Activated CD8-positive, alpha-beta T cell treated with anti-CD3 and anti-CD28 coated beads, Interleukin-2, amount 10 ng/mL, durations not matched to agents 7 days and 5 days (primary cell): Measurements from ENCODE around the gene UCHL3. TPM values are rescaled to one million over a fixed set of nuclear protein-coding genes. Genes with fewer than 3 reads are reported as not detected.

Experiments
- ATAC-seq: fragments of 150-1000 bp; cut with Tn5 transposase; one replicate; pipeline ENCODE4 v1.10.0; 2021; ENCODE audit warnings: moderate library complexity
- CTCF ChIA-PET: fragments of 350-600 bp; sonication (Branson Sonifier 250); formaldehyde crosslinking; loops from one replicate; lab custom pipeline; 2021; ENCODE audit warnings: antibody characterized with exemption; lab: Charles Lee
- POLR2A ChIA-PET: fragments of 350-600 bp; sonication (Branson Sonifier 250); formaldehyde crosslinking; loops from one replicate; lab custom pipeline; 2021; ENCODE audit warnings: antibody characterized with exemption; lab: Charles Lee
- DNase-seq: peaks from one replicate; pipeline ENCODE4 v3.0.0-alpha.2; 2020
- H3K27ac Mint-ChIP-seq: one replicate; pipeline ENCODE4 v1.8.0; 2021; ENCODE audit warnings: mild to moderate bottlenecking, mixed read lengths
- H3K27me3 Mint-ChIP-seq: one replicate; pipeline ENCODE4 v1.8.0; 2021; ENCODE audit warnings: low read depth, mixed read lengths
- H3K36me3 Mint-ChIP-seq: one replicate; pipeline ENCODE4 v1.8.0; 2021; ENCODE audit warnings: low read depth, mixed read lengths
- H3K4me1 Mint-ChIP-seq: one replicate; pipeline ENCODE4 v1.8.0; 2021; ENCODE audit warnings: low read depth, mixed read lengths
- H3K4me3 Mint-ChIP-seq: one replicate; pipeline ENCODE4 v1.8.0; 2021; ENCODE audit warnings: mild to moderate bottlenecking, mixed read lengths
- H3K9me3 Mint-ChIP-seq: one replicate; pipeline ENCODE4 v1.8.0; 2022; ENCODE audit warnings: mixed read lengths; ENCODE audit not compliant: insufficient read depth
- total RNA-seq, 2 experiments: library from RNA; stranded (reverse); gene quantifications; one replicate each; pipeline ENCODE4 v1.2.3, GENCODE V29; 2021

Gene UCHL3
- total RNA-seq, 2 experiments from 2014 or later: 36.4 to 38.1 TPM

DNA sequence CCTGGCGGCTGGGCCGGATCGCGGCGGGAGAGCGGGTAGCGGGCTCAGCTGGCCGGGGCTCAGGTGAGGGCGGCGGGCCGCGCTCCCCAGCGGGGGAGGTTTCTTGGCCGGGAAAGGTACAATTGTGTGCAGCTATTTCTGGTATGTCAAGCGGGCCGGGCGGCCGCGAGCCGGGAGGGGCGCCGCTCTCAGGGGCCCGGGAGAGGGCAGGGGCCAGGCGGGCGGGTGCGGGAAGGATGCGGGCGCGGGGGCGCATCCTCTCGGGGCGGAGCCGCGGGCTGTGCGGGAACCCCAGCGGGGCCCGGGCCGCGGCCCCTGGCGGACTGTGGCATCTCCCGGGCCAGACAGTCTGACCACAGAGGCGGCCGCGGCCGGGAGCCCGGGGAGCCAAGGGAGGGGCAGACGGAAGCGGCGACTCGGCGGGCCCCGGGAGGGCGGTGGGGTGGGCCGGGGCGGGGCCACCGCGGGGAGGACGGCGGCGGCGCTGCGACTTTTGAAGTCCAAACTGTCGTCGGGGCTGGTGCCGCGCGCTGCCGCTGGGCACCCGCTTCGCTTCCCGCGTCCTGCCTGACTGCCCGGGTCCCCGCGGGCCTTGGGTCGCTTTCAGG, 86.3 kb downstream of the UCHL3 start, which contains the start of gene LMO7:
LMO7 (plus strand) TSS at position 503 of the 608 bp plus-strand sequence. CDS start 328 bp downstream, outside the sequence.
- ChIA-PET CTCF (interaction anchor here (1.2 kb wide), 1 partner anchor 154 kb away, joined by 4 read pairs; the partner anchor contains the start of gene TBC1D4), POLR2A (no interaction called here)
- Mint-ChIP-seq H3K4me3 (peak within 1 kb of the TSS; percentile 74), H3K36me3 (no peaks in the 10 kb centered on the region), H3K4me1 (peaks cover 12% of the 10 kb centered on the region), H3K9me3 (no peaks in the 10 kb centered on the region), H3K27ac (peak within 1 kb of the TSS; percentile 63), H3K27me3 (peaks cover 16% of the 10 kb centered on the region)
- peak; percentile 61 for DNase-seq
- ATAC-seq: peak; percentile 77

GRCh38 chr13:75636436-75637180, 87.0 kb downstream of the UCHL3 start:
- DNase-seq (peak; percentile 57), ATAC-seq (peak; percentile 68)
- peaks cover 15% of the 10 kb centered on the region for H3K4me1 Mint-ChIP-seq
- peak overlapping the region; percentile 74 for H3K4me3 Mint-ChIP-seq
- ChIA-PET CTCF (no interaction called here), POLR2A (no interaction called here)
- no peaks in the 10 kb centered on the region for H3K36me3 Mint-ChIP-seq
- no peaks in the 10 kb centered on the region for H3K9me3 Mint-ChIP-seq
- H3K27ac Mint-ChIP-seq: peak overlapping the region; percentile 63
- peaks cover 16% of the 10 kb centered on the region for H3K27me3 Mint-ChIP-seq

DNA sequence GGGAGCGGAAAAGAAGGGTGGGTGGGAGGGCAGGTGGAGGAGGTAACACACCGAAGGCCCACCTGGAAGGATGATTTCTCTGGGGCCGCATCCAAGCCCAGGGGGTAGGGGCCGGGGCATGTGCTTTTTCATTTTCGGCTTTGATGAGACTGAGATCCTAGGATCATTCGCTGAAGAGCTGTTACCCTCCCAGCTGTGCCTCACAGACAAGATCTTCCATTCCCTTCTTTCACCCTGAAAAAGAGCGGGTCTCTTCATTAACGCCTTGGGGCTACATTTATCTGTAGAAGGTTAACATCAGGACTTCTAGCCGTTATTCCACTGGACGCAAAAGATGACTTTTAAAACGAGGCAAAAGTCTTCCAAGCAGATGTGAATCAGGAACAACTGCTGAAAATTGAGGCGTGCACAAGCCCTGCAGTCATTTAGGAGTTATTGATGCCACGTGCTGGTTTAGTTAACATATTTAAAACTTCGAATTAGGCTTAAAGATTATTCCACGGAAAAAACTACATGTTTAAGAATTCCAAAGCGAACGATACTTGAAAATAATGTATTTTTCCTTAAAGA, 87.7 kb downstream of the UCHL3 start:
- peaks cover 16% of the 10 kb centered on the region for H3K27me3 Mint-ChIP-seq
- ATAC-seq (no peak), DNase-seq (no peak)
- H3K9me3 Mint-ChIP-seq: no peaks in the 10 kb centered on the region
- no peaks in the 10 kb centered on the region for H3K36me3 Mint-ChIP-seq
- ChIA-PET POLR2A (no interaction called here), CTCF (no interaction called here)
- H3K4me3 Mint-ChIP-seq: peak overlapping the region; percentile 74
- H3K4me1 Mint-ChIP-seq: peaks cover 15% of the 10 kb centered on the region
- no peak overlapping the region for H3K27ac Mint-ChIP-seq

DNA sequence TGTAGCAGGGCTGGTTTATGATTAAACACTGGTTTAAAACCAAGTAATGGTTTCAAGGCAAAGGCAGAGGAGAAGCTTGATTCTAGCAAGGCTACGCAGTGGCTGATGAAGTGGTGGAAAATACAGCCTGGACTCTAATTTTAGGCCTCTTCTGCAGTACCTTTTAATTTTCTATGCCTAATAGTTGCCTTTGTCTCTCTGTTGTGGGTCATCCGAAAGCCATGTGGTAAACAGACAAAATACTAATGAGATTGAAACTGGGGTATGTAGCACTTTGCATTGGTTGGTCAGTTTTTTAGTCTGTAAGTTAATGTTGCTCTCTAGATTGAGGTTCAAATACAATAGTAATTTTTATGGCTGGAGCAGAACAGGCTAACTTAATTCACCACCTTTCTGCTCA, 89.9 kb downstream of the UCHL3 start:
- Mint-ChIP-seq H3K36me3 (no peaks in the 10 kb centered on the region), H3K4me1 (peaks cover 15% of the 10 kb centered on the region), H3K27me3 (peaks cover 16% of the 10 kb centered on the region), H3K9me3 (no peaks in the 10 kb centered on the region), H3K4me3 (no peak overlapping the region), H3K27ac (no peak overlapping the region)
- ATAC-seq (no peak), DNase-seq (no peak)
- POLR2A ChIA-PET: no interaction called here
- CTCF ChIA-PET: interaction anchor here (0.6 to 1.5 kb wide), 2 partner anchors 35 to 56 kb away, joined by 3 read pairs; no protein-coding TSS in a partner anchor

DNA sequence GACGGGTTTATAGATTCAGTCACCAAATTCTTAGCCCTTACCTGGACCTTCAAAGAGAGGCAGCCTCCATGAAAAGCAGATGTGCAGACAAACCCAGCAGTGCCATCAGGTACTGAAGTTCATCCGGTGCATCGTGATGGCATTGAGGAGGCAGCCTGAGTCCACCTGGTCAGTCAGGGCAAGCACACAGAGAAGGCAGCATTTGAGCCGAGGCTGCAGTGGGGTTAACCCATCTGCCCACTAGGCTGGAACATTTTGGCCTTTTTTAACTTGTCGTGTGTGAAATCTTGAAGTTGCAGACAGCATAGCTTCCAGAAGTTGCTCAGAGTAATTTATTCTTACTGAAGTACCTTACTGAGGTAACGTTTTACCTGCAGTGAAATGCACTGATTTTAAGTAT, 91.4 kb downstream of the UCHL3 start:
- Mint-ChIP-seq H3K9me3 (no peaks in the 10 kb centered on the region), H3K27ac (no peak overlapping the region), H3K4me1 (peaks cover 15% of the 10 kb centered on the region), H3K36me3 (no peaks in the 10 kb centered on the region), H3K4me3 (no peak overlapping the region), H3K27me3 (peaks cover 16% of the 10 kb centered on the region)
- POLR2A ChIA-PET: no interaction called here
- DNase-seq: no peak
- ATAC-seq: no peak
- CTCF ChIA-PET: no interaction called here

GRCh38 chr13:75643182-75643581, 93.6 kb downstream of the UCHL3 start:
- no peak for DNase-seq
- CTCF ChIA-PET: interaction anchor here (1.5 kb wide), 1 partner anchor 53 kb away, joined by 4 read pairs; no protein-coding TSS in a partner anchor
- H3K9me3 Mint-ChIP-seq: no peaks in the 10 kb centered on the region
- no peak for ATAC-seq
- no peak overlapping the region for H3K27ac Mint-ChIP-seq
- peaks cover 5% of the 10 kb centered on the region for H3K27me3 Mint-ChIP-seq
- H3K4me1 Mint-ChIP-seq: peaks cover 4% of the 10 kb centered on the region
- no peaks in the 10 kb centered on the region for H3K36me3 Mint-ChIP-seq
- no peak overlapping the region for H3K4me3 Mint-ChIP-seq
- POLR2A ChIA-PET: no interaction called here

- Mint-ChIP-seq H3K4me3 (no peak overlapping the region), H3K4me1 (peaks cover 3% of the 10 kb centered on the region), H3K9me3 (no peaks in the 10 kb centered on the region), H3K36me3 (no peaks in the 10 kb centered on the region), H3K27ac (no peak overlapping the region), H3K27me3 (peaks cover 2% of the 10 kb centered on the region)
- ChIA-PET CTCF (interaction anchor here (1.5 kb wide), 1 partner anchor 52 kb away, joined by 4 read pairs; no protein-coding TSS in a partner anchor), POLR2A (no interaction called here)
- DNase-seq: no peak
- no peak for ATAC-seq
These were observed 94.1 kb downstream of the UCHL3 start for GRCh38 chr13:75643693-75644092.

DNA sequence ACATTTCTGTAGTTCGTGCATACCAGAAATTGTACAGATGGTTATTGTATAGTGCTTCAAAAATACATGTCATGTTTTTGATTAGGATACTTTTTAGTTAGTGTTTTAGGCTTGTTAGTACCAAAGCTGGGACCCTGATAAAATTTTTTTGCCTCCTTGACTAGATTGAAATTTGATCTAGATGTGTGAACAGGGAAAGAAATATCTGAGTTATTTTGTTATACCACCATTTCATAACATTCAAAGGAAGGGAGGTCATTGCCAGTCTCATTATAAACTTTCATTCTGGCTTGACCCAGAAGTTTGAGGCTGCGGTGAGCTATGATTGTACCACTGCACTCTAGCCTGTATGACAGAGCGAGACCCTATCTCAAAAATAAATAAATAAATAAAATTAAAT, 95.5 kb downstream of the UCHL3 start:
- no peaks in the 10 kb centered on the region for H3K36me3 Mint-ChIP-seq
- H3K9me3 Mint-ChIP-seq: no peaks in the 10 kb centered on the region
- H3K4me3 Mint-ChIP-seq: no peak overlapping the region
- H3K4me1 Mint-ChIP-seq: peaks cover 3% of the 10 kb centered on the region
- CTCF ChIA-PET: no interaction called here
- POLR2A ChIA-PET: no interaction called here
- H3K27me3 Mint-ChIP-seq: no peaks in the 10 kb centered on the region
- H3K27ac Mint-ChIP-seq: no peak overlapping the region
- ATAC-seq (no peak), DNase-seq (no peak)

GRCh38 chr13:75647126-75647784, 97.7 kb downstream of the UCHL3 start:
- CTCF ChIA-PET: no interaction called here
- DNase-seq: no peak

DNA sequence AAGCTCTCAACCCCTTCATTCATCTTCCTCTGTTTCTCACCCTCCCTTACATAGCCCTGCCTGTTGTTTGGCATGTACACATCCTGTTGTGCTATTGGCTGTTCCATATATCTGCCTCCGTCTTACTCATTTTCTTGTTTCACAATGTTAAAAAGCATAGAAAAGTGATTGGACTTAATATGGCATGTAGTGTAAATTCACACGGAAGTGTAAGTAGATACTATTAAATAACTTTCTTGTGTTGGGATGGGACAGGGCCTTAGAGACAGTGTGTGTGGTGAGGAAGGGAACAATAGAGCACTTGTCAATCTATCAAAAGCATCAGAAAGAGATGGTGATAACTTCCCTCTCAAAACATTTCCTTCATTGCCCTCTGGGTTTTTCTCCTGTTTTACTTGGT, 98.9 kb downstream of the UCHL3 start:
- no peak overlapping the region for H3K4me3 Mint-ChIP-seq
- DNase-seq (no peak), ATAC-seq (no peak)
- no peaks in the 10 kb centered on the region for H3K27me3 Mint-ChIP-seq
- POLR2A ChIA-PET: no interaction called here
- no peaks in the 10 kb centered on the region for H3K36me3 Mint-ChIP-seq
- no peak overlapping the region for H3K27ac Mint-ChIP-seq
- CTCF ChIA-PET: interaction anchor here (1.0 kb wide), 1 partner anchor 47 kb away, joined by 4 read pairs; no protein-coding TSS in a partner anchor
- no peaks in the 10 kb centered on the region for H3K4me1 Mint-ChIP-seq
- no peaks in the 10 kb centered on the region for H3K9me3 Mint-ChIP-seq

More at GRCh38 chr13:75647126-75647784, 97.7 kb downstream of the UCHL3 start:
- no peak overlapping the region for H3K4me3 Mint-ChIP-seq
- no peaks in the 10 kb centered on the region for H3K36me3 Mint-ChIP-seq
- no peaks in the 10 kb centered on the region for H3K4me1 Mint-ChIP-seq
- no peak overlapping the region for H3K27ac Mint-ChIP-seq
- H3K27me3 Mint-ChIP-seq: no peaks in the 10 kb centered on the region
- ATAC-seq: no peak
- POLR2A ChIA-PET: no interaction called here
- no peaks in the 10 kb centered on the region for H3K9me3 Mint-ChIP-seq

DNA sequence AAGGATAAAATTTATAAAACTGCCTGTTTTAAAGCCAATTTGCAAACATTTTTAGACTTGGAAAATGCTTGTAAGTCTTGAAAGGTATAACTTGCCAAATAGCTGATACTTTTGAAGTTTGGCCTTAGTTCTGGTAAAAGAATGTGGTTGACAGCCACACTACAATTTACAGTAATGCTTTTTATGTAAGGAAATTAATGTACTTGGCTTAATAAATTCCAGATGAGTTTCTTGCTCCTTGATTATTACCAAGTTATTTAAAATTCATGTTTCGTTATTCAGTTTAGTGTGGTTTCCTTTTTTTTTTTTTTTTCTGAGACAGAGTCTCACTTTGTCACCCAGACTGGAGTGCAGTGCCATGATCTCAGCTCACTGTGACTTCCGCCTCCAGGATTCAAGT, 101.4 kb downstream of the UCHL3 start:
- Mint-ChIP-seq H3K27ac (no peak overlapping the region), H3K4me3 (no peak overlapping the region), H3K27me3 (no peaks in the 10 kb centered on the region), H3K36me3 (no peaks in the 10 kb centered on the region), H3K4me1 (no peaks in the 10 kb centered on the region), H3K9me3 (no peaks in the 10 kb centered on the region)
- POLR2A ChIA-PET: no interaction called here
- no peak for DNase-seq
- CTCF ChIA-PET: interaction anchor here (0.8 to 1.3 kb wide), 2 partner anchors 45 to 226 kb away, joined by 3 read pairs; no protein-coding TSS in a partner anchor
- no peak for ATAC-seq
